SJSA1 (cell line): ENCODE results near the gene HSDL1. TPM values are rescaled to one million over a fixed set of nuclear protein-coding genes. Genes with fewer than 3 reads are reported as not detected.
"Not testable (repeated sequence)": the region's sequence is repeated elsewhere in the genome, so short reads cannot be mapped to it uniquely, and the experiment has no call there.

Experiments used
- DNase-seq, 2 experiments: peaks; one replicate each; pipeline ENCODE4 v3.0.0-alpha.2; 2015 to 2020; ENCODE audit warnings: low spot score in 2 of 2, low read depth in 1 of 2
- H3K27ac ChIP-seq: fragments of 250-450 bp; sonication (Bioruptor Pico); 2 replicates; pipeline ENCODE4 v1.5.1; 2020; ENCODE audit warnings: mild to moderate bottlenecking, moderate library complexity
- H3K27me3 ChIP-seq: fragments of 250-450 bp; sonication (Bioruptor Pico); replicated peaks from 2 replicates; pipeline ENCODE4 v1.5.1; 2020; ENCODE audit warnings: mild to moderate bottlenecking, moderate library complexity
- H3K36me3 ChIP-seq: fragments of 250-450 bp; sonication (Bioruptor Pico); 2 replicates; pipeline ENCODE4 v1.5.1; 2020; ENCODE audit warnings: mild to moderate bottlenecking
- H3K4me1 ChIP-seq: fragments of 250-450 bp; sonication (Bioruptor Pico); replicated peaks from 2 replicates; pipeline ENCODE4 v1.6.1; 2021; ENCODE audit warnings: mild to moderate bottlenecking
- H3K4me3 ChIP-seq: fragments of 250-450 bp; sonication (Bioruptor Pico); 2 replicates; pipeline ENCODE4 v1.5.1; 2020; ENCODE audit warnings: mild to moderate bottlenecking
- H3K9me3 ChIP-seq: fragments of 250-450 bp; sonication (Bioruptor Pico); replicated peaks from 2 replicates; pipeline ENCODE4 v1.5.1; 2020; ENCODE audit warnings: mild to moderate bottlenecking
- total RNA-seq: library from RNA; depleted of rRNA; stranded (reverse); fragments of >200 nt; shearing (Covaris generic); gene quantifications from 2 replicates; pipeline ENCODE4 v1.2.3, GENCODE V29; 2014

Gene HSDL1
- total RNA-seq, 1 experiment from 2014 or later, result 29.0 TPM

- no peaks in the 10 kb centered on the region for H3K27me3 ChIP-seq
- peak; percentile 93 to 98 for DNase-seq
- no peaks in the 10 kb centered on the region for H3K9me3 ChIP-seq
Measured at GRCh38 chr16:84116720-84117493, 28.1 kb downstream of the HSDL1 start, which contains the start of gene MBTPS1. MBTPS1 (minus strand) TSS chr16:84116942; CDS start chr16:84101783, 15,159 bp downstream.

GRCh38 chr16:84115919-84116719 is 28.9 kb downstream of the HSDL1 start:
- peaks cover 7% of the 10 kb centered on the region; the same call in 1 of the 2 replicates for H3K36me3 ChIP-seq
- peak overlapping the region; percentile 38 for H3K27ac ChIP-seq
- peak in 1 of 2 experiments; percentile 25 for DNase-seq
- no peaks in the 10 kb centered on the region for H3K9me3 ChIP-seq
- peak overlapping the region; percentile 78 for H3K4me3 ChIP-seq
- H3K27me3 ChIP-seq, result no peaks in the 10 kb centered on the region
- H3K4me1 ChIP-seq, result peaks cover 5% of the 10 kb centered on the region

More at GRCh38 chr16:84116720-84117493, 28.1 kb downstream of the HSDL1 start, which contains the start of gene MBTPS1:
- Histone ChIP-seq H3K4me1 (peaks cover 5% of the 10 kb centered on the region), H3K36me3 (peaks cover 7% of the 10 kb centered on the region; the same call in 1 of the 2 replicates), H3K27ac (peak within 1 kb of the TSS; percentile 43), H3K4me3 (peak within 1 kb of the TSS; percentile 78)

- not testable (repeated sequence) for H3K27me3 ChIP-seq, H3K27ac ChIP-seq, H3K9me3 ChIP-seq, H3K4me3 ChIP-seq
- H3K4me1 ChIP-seq, result peaks cover 10% of the 10 kb centered on the region
- H3K36me3 ChIP-seq, result peaks cover 12% of the 10 kb centered on the region; the same call in 1 of the 2 replicates
- peak in 1 of 2 experiments; percentile 18 for DNase-seq
Measured at GRCh38 chr16:84111949-84112348, 33.0 kb downstream of the HSDL1 start.

GRCh38 chr16:84111525-84111924 is 33.5 kb downstream of the HSDL1 start:
- no peak overlapping the region for H3K4me3 ChIP-seq
- no peak overlapping the region for H3K27ac ChIP-seq
- H3K9me3 ChIP-seq, result no peaks in the 10 kb centered on the region
- H3K4me1 ChIP-seq, result peaks cover 10% of the 10 kb centered on the region
- no peaks in the 10 kb centered on the region for H3K27me3 ChIP-seq
- no peak for DNase-seq
- H3K36me3 ChIP-seq, result peaks cover 11% of the 10 kb centered on the region; the same call in 1 of the 2 replicates

- H3K36me3 ChIP-seq, result peaks cover 8% of the 10 kb centered on the region; the same call in 1 of the 2 replicates
- peaks cover 10% of the 10 kb centered on the region for H3K4me1 ChIP-seq
- no peak overlapping the region for H3K27ac ChIP-seq
- H3K4me3 ChIP-seq, result no peak overlapping the region
- no peak for DNase-seq
- no peaks in the 10 kb centered on the region for H3K9me3 ChIP-seq
- H3K27me3 ChIP-seq, result no peaks in the 10 kb centered on the region
Measured at GRCh38 chr16:84110527-84110926, 34.5 kb downstream of the HSDL1 start.

- H3K27ac ChIP-seq, result no peak overlapping the region
- peak in 1 of 2 experiments; percentile 19 for DNase-seq
- H3K4me1 ChIP-seq, result peaks cover 10% of the 10 kb centered on the region
- H3K27me3 ChIP-seq, result no peaks in the 10 kb centered on the region
- H3K4me3 ChIP-seq, result no peak overlapping the region
- peaks cover 8% of the 10 kb centered on the region; the same call in 1 of the 2 replicates for H3K36me3 ChIP-seq
- H3K9me3 ChIP-seq, result no peaks in the 10 kb centered on the region
Measured at GRCh38 chr16:84109598-84110335, 35.2 kb downstream of the HSDL1 start.

GRCh38 chr16:84107921-84108320 is 37.1 kb downstream of the HSDL1 start:
- no peak for DNase-seq
- H3K4me1 ChIP-seq, result peaks cover 22% of the 10 kb centered on the region
- no peak overlapping the region for H3K4me3 ChIP-seq
- no peak overlapping the region for H3K27ac ChIP-seq
- H3K36me3 ChIP-seq, result peaks cover 8% of the 10 kb centered on the region; the same call in 1 of the 2 replicates
- no peaks in the 10 kb centered on the region for H3K9me3 ChIP-seq
- no peaks in the 10 kb centered on the region for H3K27me3 ChIP-seq

GRCh38 chr16:84105948-84106740 is 38.8 kb downstream of the HSDL1 start:
- no peak overlapping the region for H3K27ac ChIP-seq
- DNase-seq, result no peak
- H3K4me3 ChIP-seq, result no peak overlapping the region
- no peaks in the 10 kb centered on the region for H3K27me3 ChIP-seq
- H3K4me1 ChIP-seq, result peaks cover 22% of the 10 kb centered on the region
- H3K9me3 ChIP-seq, result no peaks in the 10 kb centered on the region
- H3K36me3 ChIP-seq, result peaks cover 10% of the 10 kb centered on the region; the same call in 1 of the 2 replicates

- Histone ChIP-seq H3K27ac (no peak overlapping the region), H3K4me1 (peaks cover 22% of the 10 kb centered on the region), H3K36me3 (peaks cover 10% of the 10 kb centered on the region; the same call in 1 of the 2 replicates), H3K4me3 (no peak overlapping the region), H3K9me3 (no peaks in the 10 kb centered on the region), H3K27me3 (no peaks in the 10 kb centered on the region)
- DNase-seq, result no peak
Measured at GRCh38 chr16:84105301-84105815, 39.6 kb downstream of the HSDL1 start.

GRCh38 chr16:84104231-84104630 is 40.7 kb downstream of the HSDL1 start:
- DNase-seq, result no peak
- Histone ChIP-seq H3K9me3 (no peaks in the 10 kb centered on the region), H3K27ac (no peak overlapping the region), H3K4me3 (no peak overlapping the region), H3K27me3 (no peaks in the 10 kb centered on the region), H3K36me3 (peaks cover 8% of the 10 kb centered on the region), H3K4me1 (peaks cover 20% of the 10 kb centered on the region)

GRCh38 chr16:84103678-84104077 is 41.3 kb downstream of the HSDL1 start:
- peaks cover 13% of the 10 kb centered on the region for H3K36me3 ChIP-seq
- peaks cover 20% of the 10 kb centered on the region for H3K4me1 ChIP-seq
- H3K27me3 ChIP-seq, result no peaks in the 10 kb centered on the region
- H3K4me3 ChIP-seq, result no peak overlapping the region
- H3K27ac ChIP-seq, result no peak overlapping the region
- H3K9me3 ChIP-seq, result no peaks in the 10 kb centered on the region
- DNase-seq, result no peak

- no peaks in the 10 kb centered on the region for H3K27me3 ChIP-seq
- H3K4me1 ChIP-seq, result peaks cover 13% of the 10 kb centered on the region
- DNase-seq, result no peak
- H3K36me3 ChIP-seq, result peaks cover 46% of the 10 kb centered on the region
- H3K4me3 ChIP-seq, result no peak overlapping the region
- no peak overlapping the region for H3K27ac ChIP-seq
- H3K9me3 ChIP-seq, result no peaks in the 10 kb centered on the region
Measured at GRCh38 chr16:84098939-84099338, 46.0 kb downstream of the HSDL1 start.
